PC-9 (cell line): Measurements from ENCODE around the gene NCOA3. TPM values are rescaled to one million over a fixed set of nuclear protein-coding genes. Genes with fewer than 3 reads are reported as not detected.

Source experiments
- BruUV-seq: library from RNA; stranded (reverse); fragments of 400-500 nt; replicated peaks from 2 replicates; lab custom pipeline; 2021; lab: Mats Ljungman, UMichigan
- CTCF ChIA-PET: fragments of 300-600 bp; sonication (Branson Sonifier 250); formaldehyde crosslinking; loops from one replicate; lab custom pipeline; 2022; ENCODE audit warnings: antibody characterized with exemption; lab: Charles Lee
- POLR2A ChIA-PET: fragments of 300-600 bp; sonication (Branson Sonifier 250); formaldehyde crosslinking; loops from one replicate; lab custom pipeline; 2022; ENCODE audit warnings: antibody characterized with exemption; ENCODE audit not compliant: unreplicated experiment; lab: Charles Lee
- DNase-seq, 2 experiments: peaks; one replicate each; pipeline versions ENCODE4 v3.0.0 to v3.0.0-alpha.2; 2015 to 2022; ENCODE audit warnings: mixed read lengths in 1 of 2
- H2AFZ ChIP-seq: fragments of 200-600 bp; sonication (generic); 2 replicates; pipeline ENCODE4 v1.8.1; 2017; ENCODE audit warnings: antibody characterized with exemption
- H3F3A ChIP-seq: fragments of 200-600 bp; sonication (generic); 2 replicates; pipeline ENCODE4 v1.8.1; 2017; ENCODE audit warnings: antibody characterized with exemption, mild to moderate bottlenecking, low read depth; ENCODE audit not compliant: insufficient read depth
- H3K27ac ChIP-seq: fragments of 200-600 bp; sonication (generic); 2 replicates; pipeline ENCODE4 v1.6.1; 2016; ENCODE audit warnings: mixed run types
- H3K27me3 ChIP-seq: fragments of 200-600 bp; sonication (generic); 2 replicates; pipeline ENCODE4 v1.6.1; 2016; ENCODE audit warnings: low read depth, mixed run types; ENCODE audit not compliant: insufficient read depth
- H3K36me3 ChIP-seq: fragments of 200-600 bp; sonication (generic); 2 replicates; pipeline ENCODE4 v1.6.1; 2016; ENCODE audit warnings: low read depth, mixed run types
- H3K4me1 ChIP-seq: fragments of 200-600 bp; sonication (generic); replicated peaks from 2 replicates; pipeline ENCODE4 v1.6.1; 2016; ENCODE audit warnings: mixed run types; ENCODE audit not compliant: insufficient read depth
- H3K4me2 ChIP-seq: fragments of 200-600 bp; sonication (generic); 2 replicates; pipeline ENCODE4 v1.6.1; 2017; ENCODE audit warnings: mixed run types
- H3K4me3 ChIP-seq: fragments of 200-600 bp; sonication (generic); 2 replicates; pipeline ENCODE4 v1.6.1; 2016; ENCODE audit warnings: mixed run types
- H3K79me2 ChIP-seq: fragments of 200-600 bp; sonication (generic); 2 replicates; pipeline ENCODE4 v1.6.1; 2017; ENCODE audit warnings: low read depth, mixed run types
- H3K9me2 ChIP-seq: fragments of 200-600 bp; sonication (generic); 2 replicates; pipeline ENCODE4 v1.8.1; 2017; ENCODE audit warnings: mild to moderate bottlenecking; ENCODE audit not compliant: insufficient read depth
- H3K9me3 ChIP-seq: fragments of 200-600 bp; sonication (generic); 2 replicates; pipeline ENCODE4 v1.8.1; 2016; ENCODE audit warnings: low read depth; ENCODE audit not compliant: insufficient read depth
- H4K20me1 ChIP-seq: fragments of 200-600 bp; sonication (generic); 2 replicates; pipeline ENCODE4 v1.8.1; 2017; ENCODE audit not compliant: insufficient read depth
- EZH2 ChIP-seq: fragments of 200-600 bp; sonication (generic); IDR thresholded peaks from 2 replicates; pipeline ENCODE4 v1.8.0; 2017; ENCODE audit warnings: antibody characterized with exemption, low read depth
- intact Hi-C: fragments of 100-400 bp; cut with micrococcal nuclease; formaldehyde crosslinking; loops from one replicate; pipeline ENCODE4 v1.10.0; 2022; ENCODE audit not compliant: unreplicated experiment
- total RNA-seq: library from RNA; stranded (reverse); gene quantifications from 2 replicates; pipeline ENCODE4 v1.2.3, GENCODE V29; 2021
- TF ChIP-seq, protein P1 (sequence below): fragments of 200-600 bp; sonication (generic); conservative IDR thresholded peaks from 2 replicates; pipeline ENCODE4 v1.6.1; 2017; ENCODE audit warnings: mixed run types, antibody characterized with exemption, mild to moderate bottlenecking, moderate library complexity

NCOA3 gene
- total RNA-seq, 1 experiment from 2014 or later = 78.0 TPM

DNA sequence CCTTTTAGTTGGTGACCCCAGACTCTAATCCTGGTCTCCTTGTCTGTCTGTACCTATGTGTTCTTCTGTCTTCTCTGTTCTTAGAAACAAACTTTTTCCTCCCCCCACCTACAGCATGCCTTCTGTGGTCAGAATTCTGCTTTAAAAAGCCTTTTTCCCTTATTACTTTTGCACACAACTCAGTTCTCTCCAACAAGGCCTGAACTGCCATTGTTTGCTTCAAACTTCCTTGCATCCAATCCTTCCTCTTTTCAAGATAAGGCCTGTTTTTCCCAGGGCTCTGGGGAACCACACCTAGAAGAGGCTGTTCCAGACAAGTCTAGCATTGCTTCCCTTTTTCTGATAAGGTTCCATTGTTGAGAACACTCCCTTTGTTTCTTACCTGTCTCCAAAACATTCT, 22.2 kb upstream of the NCOA3 start:
- Histone ChIP-seq H3K79me2 (no peaks in the 10 kb centered on the region), H3K4me3 (no peak overlapping the region), H4K20me1 (no peaks in the 10 kb centered on the region), H2AFZ (no peak overlapping the region), H3K9me3 (no peaks in the 10 kb centered on the region), H3K4me1 (no peaks in the 10 kb centered on the region), H3K27me3 (no peaks in the 10 kb centered on the region), H3K4me2 (no peak overlapping the region), H3K9me2 (no peaks in the 10 kb centered on the region), H3F3A (0 out of 2 replicates have a peak, but pooled peaks cover 3% of the 10 kb centered on the region), H3K36me3 (no peaks in the 10 kb centered on the region), H3K27ac (no peak overlapping the region)
- no peak for DNase-seq
- intact Hi-C loops = no loop called here
- ChIA-PET CTCF (no interaction called here), POLR2A (no interaction called here)
- BruUV-seq = no TSS peak
- no peak for TF ChIP-seq EZH2
- TF ChIP-seq, protein P1, sequence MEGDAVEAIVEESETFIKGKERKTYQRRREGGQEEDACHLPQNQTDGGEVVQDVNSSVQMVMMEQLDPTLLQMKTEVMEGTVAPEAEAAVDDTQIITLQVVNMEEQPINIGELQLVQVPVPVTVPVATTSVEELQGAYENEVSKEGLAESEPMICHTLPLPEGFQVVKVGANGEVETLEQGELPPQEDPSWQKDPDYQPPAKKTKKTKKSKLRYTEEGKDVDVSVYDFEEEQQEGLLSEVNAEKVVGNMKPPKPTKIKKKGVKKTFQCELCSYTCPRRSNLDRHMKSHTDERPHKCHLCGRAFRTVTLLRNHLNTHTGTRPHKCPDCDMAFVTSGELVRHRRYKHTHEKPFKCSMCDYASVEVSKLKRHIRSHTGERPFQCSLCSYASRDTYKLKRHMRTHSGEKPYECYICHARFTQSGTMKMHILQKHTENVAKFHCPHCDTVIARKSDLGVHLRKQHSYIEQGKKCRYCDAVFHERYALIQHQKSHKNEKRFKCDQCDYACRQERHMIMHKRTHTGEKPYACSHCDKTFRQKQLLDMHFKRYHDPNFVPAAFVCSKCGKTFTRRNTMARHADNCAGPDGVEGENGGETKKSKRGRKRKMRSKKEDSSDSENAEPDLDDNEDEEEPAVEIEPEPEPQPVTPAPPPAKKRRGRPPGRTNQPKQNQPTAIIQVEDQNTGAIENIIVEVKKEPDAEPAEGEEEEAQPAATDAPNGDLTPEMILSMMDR = no peak

DNA sequence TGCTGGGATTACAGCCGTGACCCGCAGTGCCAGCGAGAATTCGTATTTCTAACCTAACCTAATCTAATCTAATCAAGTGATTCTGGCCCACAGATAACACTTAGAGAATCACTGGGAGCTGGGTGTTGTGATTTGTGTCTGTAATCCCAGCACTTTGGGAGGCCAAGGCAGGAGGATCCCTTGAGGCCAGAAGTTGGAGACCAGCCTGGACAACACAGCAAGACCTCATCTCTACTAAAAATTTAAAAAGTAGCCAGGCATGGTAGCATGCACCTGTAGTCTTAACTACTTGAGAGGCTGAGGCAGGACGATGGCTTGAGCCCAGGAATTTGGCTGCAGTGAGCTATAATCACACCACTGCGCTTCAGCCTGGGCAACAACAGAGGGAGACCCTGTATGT, 21.4 kb upstream of the NCOA3 start:
- POLR2A ChIA-PET = no interaction called here
- DNase-seq = no peak
- CTCF ChIA-PET = interaction anchor here (0.6 to 0.7 kb wide), 2 partner anchors 101 to 118 kb away, joined by 3 to 7 read pairs; no protein-coding TSS in a partner anchor
- Histone ChIP-seq H3K4me1 (no peaks in the 10 kb centered on the region), H3K9me3 (no peaks in the 10 kb centered on the region), H3K27me3 (no peaks in the 10 kb centered on the region), H3F3A (0 out of 2 replicates have a peak, but pooled peaks cover 3% of the 10 kb centered on the region), H2AFZ (no peak overlapping the region), H3K9me2 (no peaks in the 10 kb centered on the region), H3K4me2 (no peak overlapping the region), H3K4me3 (no peak overlapping the region), H4K20me1 (no peaks in the 10 kb centered on the region), H3K36me3 (no peaks in the 10 kb centered on the region), H3K27ac (no peak overlapping the region), H3K79me2 (no peaks in the 10 kb centered on the region)
- BruUV-seq = no TSS peak
- intact Hi-C loops = no loop called here
- no peak for TF ChIP-seq EZH2
- TF ChIP-seq, protein P1 = no peak

DNA sequence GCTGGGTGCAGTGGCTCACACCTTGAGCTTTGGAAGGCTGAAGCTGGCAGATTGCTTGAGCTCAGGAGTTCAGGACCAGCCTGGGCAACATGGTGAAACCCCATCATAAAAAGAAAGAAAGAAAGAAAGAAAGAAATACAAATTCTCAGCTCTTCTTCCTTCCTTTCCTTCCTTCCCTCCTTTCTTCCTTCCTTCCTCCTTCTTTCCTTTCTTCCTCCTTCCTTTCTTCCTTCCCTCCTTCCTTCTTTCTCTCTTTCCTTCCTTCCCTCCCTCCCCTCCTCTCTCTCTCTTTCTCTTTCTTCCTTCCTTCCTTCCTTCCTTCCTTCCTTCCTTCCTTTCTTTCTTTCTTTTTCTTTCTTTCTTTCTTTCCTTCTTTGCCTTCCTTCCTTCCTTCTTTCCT, 21.0 kb upstream of the NCOA3 start:
- BruUV-seq = no TSS peak
- H2AFZ ChIP-seq = no peak overlapping the region
- H3K27ac ChIP-seq = no peak overlapping the region
- no peaks in the 10 kb centered on the region for H3K27me3 ChIP-seq
- no peak for DNase-seq
- H3K36me3 ChIP-seq = no peaks in the 10 kb centered on the region
- H3F3A ChIP-seq = 0 out of 2 replicates have a peak, but pooled peaks cover 3% of the 10 kb centered on the region
- H3K4me2 ChIP-seq = no peak overlapping the region
- no peaks in the 10 kb centered on the region for H3K9me3 ChIP-seq
- H3K4me1 ChIP-seq = no peaks in the 10 kb centered on the region
- H4K20me1 ChIP-seq = no peaks in the 10 kb centered on the region
- intact Hi-C loops = no loop called here
- POLR2A ChIA-PET = no interaction called here
- no peaks in the 10 kb centered on the region for H3K9me2 ChIP-seq
- no peak for TF ChIP-seq EZH2
- TF ChIP-seq, protein P1 = no peak
- CTCF ChIA-PET = interaction anchor here (0.6 to 0.7 kb wide), 2 partner anchors 101 to 117 kb away, joined by 3 to 7 read pairs; no protein-coding TSS in a partner anchor
- no peaks in the 10 kb centered on the region for H3K79me2 ChIP-seq
- no peak overlapping the region for H3K4me3 ChIP-seq
